Liver (tissue), 9 donors: Measurements from ENCODE around the gene CIITA. TPM values are rescaled to one million over a fixed set of nuclear protein-coding genes. Genes with fewer than 3 reads are reported as not detected.

Experiments used
- DNase-seq: peaks from one replicate; pipeline ENCODE4 v3.0.0-alpha.2; 2017; ENCODE audit warnings: low spot score
- H3K27ac ChIP-seq, 2 donors: one replicate each; pipeline ENCODE4 v1.7.0; 2013; ENCODE audit warnings: inconsistent platforms in 2 of 2, low read length in 2 of 2, control low read depth in 1 of 2, low read depth in 1 of 2, mild to moderate bottlenecking in 1 of 2
- H3K27me3 ChIP-seq, 4 donors: one replicate each; pipeline versions ENCODE4 v1.6.1 to v1.7.0; 2013; ENCODE audit warnings: low read length in 3 of 4, inconsistent platforms in 1 of 4, mild to moderate bottlenecking in 1 of 4, moderate library complexity in 1 of 4; ENCODE audit not compliant: control insufficient read depth in 4 of 4, insufficient read depth in 4 of 4
- H3K36me3 ChIP-seq, 4 donors: one replicate each; pipeline versions ENCODE4 v1.6.1 to v1.7.0; 2013; ENCODE audit warnings: low read length in 3 of 4, mild to moderate bottlenecking in 3 of 4, low read depth in 1 of 4, moderate library complexity in 1 of 4; ENCODE audit not compliant: control insufficient read depth in 4 of 4, insufficient read depth in 3 of 4
- H3K4me1 ChIP-seq, 4 donors: one replicate each; pipeline versions ENCODE4 v1.6.1 to v1.7.0; 2013; ENCODE audit warnings: low read length in 3 of 4, mild to moderate bottlenecking in 3 of 4, moderate library complexity in 1 of 4; ENCODE audit not compliant: control insufficient read depth in 4 of 4, insufficient read depth in 4 of 4
- H3K4me3 ChIP-seq, 3 donors: one replicate each; pipeline versions ENCODE4 v1.6.1 to v1.7.0; 2013; ENCODE audit warnings: low read length in 3 of 3, control low read depth in 1 of 3, low read depth in 1 of 3, mild to moderate bottlenecking in 1 of 3
- H3K9ac ChIP-seq, 2 donors: one replicate each; pipeline ENCODE4 v1.7.0; 2013; ENCODE audit warnings: low read length in 2 of 2, mild to moderate bottlenecking in 2 of 2, moderate library complexity in 2 of 2, control low read depth in 1 of 2, low read depth in 1 of 2
- H3K9me3 ChIP-seq, 4 donors: one replicate each; pipeline versions ENCODE4 v1.6.1 to v1.7.0; 2013; ENCODE audit warnings: low read length in 3 of 4; ENCODE audit not compliant: control insufficient read depth in 4 of 4
- FOXA2 ChIP-seq: IDR thresholded peaks from 2 replicates; pipeline ENCODE4 v1.6.1; 2016; ENCODE audit warnings: antibody characterized with exemption
- GABPA ChIP-seq, 2 donors: IDR thresholded peaks in 1 of 2; conservative IDR thresholded peaks in 1 of 2; 2 replicates each; pipeline ENCODE4 v1.6.1; 2016; ENCODE audit warnings: antibody characterized with exemption in 2 of 2, mild to moderate bottlenecking in 1 of 2, moderate library complexity in 1 of 2
- HNF4A ChIP-seq, 2 donors: conservative IDR thresholded peaks; 2 replicates each; pipeline ENCODE4 v1.6.1; 2016; ENCODE audit warnings: antibody characterized with exemption in 2 of 2, mild to moderate bottlenecking in 2 of 2
- HNF4G ChIP-seq: IDR thresholded peaks from 2 replicates; pipeline ENCODE4 v1.6.1; 2016; ENCODE audit warnings: antibody characterized with exemption
- JUND ChIP-seq, 2 donors: IDR thresholded peaks; 2 replicates each; pipeline ENCODE4 v1.6.1; 2016; ENCODE audit warnings: antibody characterized with exemption in 2 of 2
- NR2F2 ChIP-seq: IDR thresholded peaks from 2 replicates; pipeline ENCODE4 v1.6.1; 2016; ENCODE audit warnings: antibody characterized with exemption
- RAD21 ChIP-seq, 2 donors: IDR thresholded peaks; 2 replicates each; pipeline ENCODE4 v1.6.1; 2016; ENCODE audit warnings: antibody characterized with exemption in 2 of 2, mild to moderate bottlenecking in 2 of 2
- RXRA ChIP-seq, 2 donors: IDR thresholded peaks; 2 replicates each; pipeline ENCODE4 v1.6.1; 2017 to 2018; ENCODE audit warnings: antibody characterized with exemption in 2 of 2, mild to moderate bottlenecking in 1 of 2
- SP1 ChIP-seq: IDR thresholded peaks from 2 replicates; pipeline ENCODE4 v1.6.1; 2018; ENCODE audit warnings: antibody characterized with exemption, mild to moderate bottlenecking
- YY1 ChIP-seq: IDR thresholded peaks from 2 replicates; pipeline ENCODE4 v1.6.1; 2016; ENCODE audit warnings: antibody characterized with exemption, mild to moderate bottlenecking
- WGBS: extraction: QIAGEN DNeasy Blood & Tissue Kit; methylation state at CpG from one replicate; pipeline ENCODE4 v1.1.7; 2013; 5-methylcytosine and 5-hydroxymethylcytosine counted together
- polyA plus RNA-seq, 2 donors: library from polyadenylated mRNA; stranded (reverse) in 1 of 2; unstranded in 1 of 2; fragments of 200-250 nt in 1 of 2; fragments of >200 nt in 1 of 2; fragmentation: Nextera tagmentation in 1 of 2; extraction: Ambion mirVana in 1 of 2; gene quantifications; one replicate each; pipeline versions ENCODE4 v1.2.1 to v1.2.3, GENCODE V29; 2013 to 2015
- total RNA-seq, 2 donors: library from RNA; depleted of rRNA; stranded (reverse); fragments of >200 nt; gene quantifications; one replicate each; pipeline ENCODE4 v1.2.3, GENCODE V29; 2014
- TF ChIP-seq, protein P1 (sequence below): fragments of 150-350 bp; IDR thresholded peaks from 2 replicates; pipeline ENCODE4 v1.5.1; 2017; ENCODE audit warnings: improper control_type of control experiment, low read depth, low read length; ENCODE audit not compliant: missing input control
- TF ChIP-seq, protein P2 (sequence below): IDR thresholded peaks from 2 replicates; pipeline ENCODE4 v1.6.1; 2016; ENCODE audit warnings: antibody characterized with exemption
- TF ChIP-seq, protein P3 (sequence below): IDR thresholded peaks from 2 replicates; pipeline ENCODE4 v1.6.1; 2016; ENCODE audit warnings: antibody characterized with exemption, mild to moderate bottlenecking
- donor health status: healthy.
- donor health status: healthy.
- donor health status: healthy.
- donor health status: healthy.
- donor health status: healthy.

CIITA gene
- total and polyA plus RNA-seq, 4 donors: 1.6 to 4.2 (median 2.2) TPM

GRCh38 chr16:10833271-10833670 is 43.7 kb upstream of the CIITA start:
- TF ChIP-seq FOXA2 (no peak), JUND (IDR thresholded peaks at IDR 0.05) (no peak), GABPA (IDR thresholded peaks at IDR 0.05 in 1 of 2, conservative IDR thresholded peaks at IDR 0.05 in 1 of 2) (no peak), RXRA (IDR thresholded peaks at IDR 0.05) (no peak)
- whole genome bisulfite sequencing: 97% methylated on average over 5 of the region's 5 CpGs
- no peak for DNase-seq
- Histone ChIP-seq H3K36me3 (no peaks in the 10 kb centered on the region), H3K27ac (no peak overlapping the region), H3K4me1 (peaks cover 2 to 22% (median 13%) of the 10 kb centered on the region in 4 donors), H3K27me3 (no peaks in the 10 kb centered on the region), H3K9ac (no peak overlapping the region), H3K9me3 (no peaks in the 10 kb centered on the region), H3K4me3 (no peak overlapping the region)

DNA sequence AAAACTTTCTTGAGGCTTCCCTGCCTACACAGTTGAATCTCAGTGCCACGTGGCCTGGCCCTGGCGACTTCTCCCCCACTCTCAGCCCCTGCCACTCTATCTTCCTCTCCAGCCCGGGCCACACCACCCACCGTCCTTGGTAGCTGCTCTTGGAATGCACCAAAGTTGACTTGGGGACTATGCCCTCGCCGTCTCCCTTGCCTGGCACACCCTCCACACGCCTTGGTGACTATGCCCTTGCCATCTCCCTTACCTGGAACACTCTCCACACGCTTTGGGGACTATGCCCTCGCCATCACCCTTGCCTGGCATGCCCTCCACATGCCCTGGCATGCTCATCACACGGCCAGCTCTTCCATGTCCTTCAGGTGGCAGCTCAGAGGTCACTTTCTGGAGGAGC is 42.9 kb upstream of the CIITA start:
- no peak overlapping the region for H3K9ac ChIP-seq
- no peaks in the 10 kb centered on the region for H3K27me3 ChIP-seq
- H3K4me3 ChIP-seq: no peak overlapping the region
- DNase-seq: no peak
- no peak overlapping the region for H3K27ac ChIP-seq
- H3K9me3 ChIP-seq: no peaks in the 10 kb centered on the region
- TF ChIP-seq NR2F2: no peak
- TF ChIP-seq FOXA2: no peak
- TF ChIP-seq HNF4A (conservative IDR thresholded peaks at IDR 0.05): peak in 1 of 2 donors; percentile 25
- TF ChIP-seq GABPA (IDR thresholded peaks at IDR 0.05 in 1 of 2, conservative IDR thresholded peaks at IDR 0.05 in 1 of 2): no peak
- no peak for TF ChIP-seq SP1
- TF ChIP-seq YY1: no peak
- TF ChIP-seq, protein P1, sequence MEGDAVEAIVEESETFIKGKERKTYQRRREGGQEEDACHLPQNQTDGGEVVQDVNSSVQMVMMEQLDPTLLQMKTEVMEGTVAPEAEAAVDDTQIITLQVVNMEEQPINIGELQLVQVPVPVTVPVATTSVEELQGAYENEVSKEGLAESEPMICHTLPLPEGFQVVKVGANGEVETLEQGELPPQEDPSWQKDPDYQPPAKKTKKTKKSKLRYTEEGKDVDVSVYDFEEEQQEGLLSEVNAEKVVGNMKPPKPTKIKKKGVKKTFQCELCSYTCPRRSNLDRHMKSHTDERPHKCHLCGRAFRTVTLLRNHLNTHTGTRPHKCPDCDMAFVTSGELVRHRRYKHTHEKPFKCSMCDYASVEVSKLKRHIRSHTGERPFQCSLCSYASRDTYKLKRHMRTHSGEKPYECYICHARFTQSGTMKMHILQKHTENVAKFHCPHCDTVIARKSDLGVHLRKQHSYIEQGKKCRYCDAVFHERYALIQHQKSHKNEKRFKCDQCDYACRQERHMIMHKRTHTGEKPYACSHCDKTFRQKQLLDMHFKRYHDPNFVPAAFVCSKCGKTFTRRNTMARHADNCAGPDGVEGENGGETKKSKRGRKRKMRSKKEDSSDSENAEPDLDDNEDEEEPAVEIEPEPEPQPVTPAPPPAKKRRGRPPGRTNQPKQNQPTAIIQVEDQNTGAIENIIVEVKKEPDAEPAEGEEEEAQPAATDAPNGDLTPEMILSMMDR: no peak
- peak in 1 of 2 donors; percentile 36 for TF ChIP-seq RXRA (IDR thresholded peaks at IDR 0.05)
- TF ChIP-seq, protein P2, sequence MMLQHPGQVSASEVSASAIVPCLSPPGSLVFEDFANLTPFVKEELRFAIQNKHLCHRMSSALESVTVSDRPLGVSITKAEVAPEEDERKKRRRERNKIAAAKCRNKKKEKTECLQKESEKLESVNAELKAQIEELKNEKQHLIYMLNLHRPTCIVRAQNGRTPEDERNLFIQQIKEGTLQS: no peak
- no peak for TF ChIP-seq HNF4G
- no peaks in the 10 kb centered on the region for H3K36me3 ChIP-seq
- 53% methylated on average over 10 of the region's 10 CpGs for WGBS
- H3K4me1 ChIP-seq: peaks cover 0 to 14% (median 5%) of the 10 kb centered on the region in 4 donors

DNA sequence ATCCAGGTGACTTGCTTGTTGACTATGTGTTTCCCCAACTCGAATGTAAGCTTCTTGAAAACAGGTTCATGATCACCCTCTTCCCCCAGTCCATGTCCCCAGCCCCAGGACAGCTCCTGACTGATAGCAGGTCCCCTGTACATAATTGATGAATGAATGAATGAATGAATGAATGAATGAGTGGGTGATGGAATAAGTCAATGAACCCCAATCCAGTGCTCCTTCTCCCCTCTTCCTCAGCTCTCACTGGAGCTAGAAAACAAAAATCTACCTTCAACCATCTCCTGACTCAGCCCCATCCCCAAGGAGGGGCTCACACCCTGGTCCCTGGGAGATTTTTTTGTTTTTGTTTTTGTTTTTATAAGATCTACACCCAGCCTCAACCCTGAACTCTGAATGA is 42.2 kb upstream of the CIITA start:
- Histone ChIP-seq H3K9me3 (no peaks in the 10 kb centered on the region), H3K4me3 (no peak overlapping the region), H3K27me3 (no peaks in the 10 kb centered on the region), H3K27ac (no peak overlapping the region), H3K9ac (no peak overlapping the region), H3K4me1 (peaks cover 0 to 8% (median under 1%) of the 10 kb centered on the region in 4 donors), H3K36me3 (no peaks in the 10 kb centered on the region)
- WGBS: 92% methylated on average over 1 of the region's 1 CpG
- TF ChIP-seq, protein P3, sequence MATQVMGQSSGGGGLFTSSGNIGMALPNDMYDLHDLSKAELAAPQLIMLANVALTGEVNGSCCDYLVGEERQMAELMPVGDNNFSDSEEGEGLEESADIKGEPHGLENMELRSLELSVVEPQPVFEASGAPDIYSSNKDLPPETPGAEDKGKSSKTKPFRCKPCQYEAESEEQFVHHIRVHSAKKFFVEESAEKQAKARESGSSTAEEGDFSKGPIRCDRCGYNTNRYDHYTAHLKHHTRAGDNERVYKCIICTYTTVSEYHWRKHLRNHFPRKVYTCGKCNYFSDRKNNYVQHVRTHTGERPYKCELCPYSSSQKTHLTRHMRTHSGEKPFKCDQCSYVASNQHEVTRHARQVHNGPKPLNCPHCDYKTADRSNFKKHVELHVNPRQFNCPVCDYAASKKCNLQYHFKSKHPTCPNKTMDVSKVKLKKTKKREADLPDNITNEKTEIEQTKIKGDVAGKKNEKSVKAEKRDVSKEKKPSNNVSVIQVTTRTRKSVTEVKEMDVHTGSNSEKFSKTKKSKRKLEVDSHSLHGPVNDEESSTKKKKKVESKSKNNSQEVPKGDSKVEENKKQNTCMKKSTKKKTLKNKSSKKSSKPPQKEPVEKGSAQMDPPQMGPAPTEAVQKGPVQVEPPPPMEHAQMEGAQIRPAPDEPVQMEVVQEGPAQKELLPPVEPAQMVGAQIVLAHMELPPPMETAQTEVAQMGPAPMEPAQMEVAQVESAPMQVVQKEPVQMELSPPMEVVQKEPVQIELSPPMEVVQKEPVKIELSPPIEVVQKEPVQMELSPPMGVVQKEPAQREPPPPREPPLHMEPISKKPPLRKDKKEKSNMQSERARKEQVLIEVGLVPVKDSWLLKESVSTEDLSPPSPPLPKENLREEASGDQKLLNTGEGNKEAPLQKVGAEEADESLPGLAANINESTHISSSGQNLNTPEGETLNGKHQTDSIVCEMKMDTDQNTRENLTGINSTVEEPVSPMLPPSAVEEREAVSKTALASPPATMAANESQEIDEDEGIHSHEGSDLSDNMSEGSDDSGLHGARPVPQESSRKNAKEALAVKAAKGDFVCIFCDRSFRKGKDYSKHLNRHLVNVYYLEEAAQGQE: no peak
- TF ChIP-seq HNF4G: no peak
- no peak for TF ChIP-seq SP1
- TF ChIP-seq RAD21 (IDR thresholded peaks at IDR 0.05): no peak
- DNase-seq: no peak
